Measurements from ENCODE around the gene RANGAP1. TPM values are rescaled to one million over a fixed set of nuclear protein-coding genes. Genes with fewer than 3 reads are reported as not detected.

Gene RANGAP1
- total RNA-seq, 2 experiments from 2014 or later, result 108 to 119 TPM

DNA sequence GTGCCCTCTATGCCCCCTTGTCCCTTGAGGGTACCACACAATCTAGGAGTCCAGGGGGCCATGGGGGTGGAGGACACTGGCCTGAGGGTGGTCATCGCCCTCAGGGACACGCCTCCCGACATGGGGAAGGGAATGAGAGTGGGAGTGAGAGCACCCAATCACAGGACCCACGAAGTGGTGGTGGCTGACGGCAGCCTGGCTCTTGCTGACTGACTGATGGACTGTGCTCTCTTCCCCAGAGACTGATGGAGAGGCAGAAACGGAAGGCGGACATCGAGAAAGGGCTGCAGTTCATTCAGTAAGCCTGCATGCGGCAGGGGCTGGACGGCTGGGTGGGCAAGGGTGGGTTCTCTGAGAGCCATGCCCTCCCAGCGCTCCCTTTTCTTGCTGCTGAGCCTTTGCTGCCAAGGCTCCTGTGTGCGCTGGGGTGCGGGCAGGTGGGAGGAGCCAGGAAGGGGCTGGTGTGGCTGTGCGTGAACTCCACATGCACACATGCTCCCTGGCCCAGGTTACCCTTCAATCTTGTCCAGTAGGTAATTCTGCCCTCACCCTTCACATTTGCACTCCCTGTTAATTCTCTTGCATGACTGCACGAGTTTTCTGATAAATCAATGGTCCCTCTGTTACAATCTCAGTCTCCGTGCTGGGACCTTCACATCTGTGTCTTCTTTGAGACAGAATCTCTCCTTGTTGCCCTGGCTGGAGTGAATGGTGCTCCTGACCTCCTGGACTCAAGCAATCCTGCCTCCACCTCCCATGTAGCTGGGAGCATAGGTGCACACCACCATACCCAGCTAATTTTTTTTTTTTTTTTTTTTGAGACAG is 34.6 kb upstream of the RANGAP1 start:
- Histone ChIP-seq H3K4me3 (ENCODE audit: low read depth, low read length, poor library complexity, severe bottlenecking) (no peak overlapping the region), H3K79me2 (ENCODE audit: insufficient read depth, low read depth, low read length) (peaks cover 14% of the 10 kb centered on the region; the same call in 1 of the 2 replicates), H3K9me2 (ENCODE audit: insufficient read depth, low read length) (no peaks in the 10 kb centered on the region), H2AFZ (ENCODE audit: low read length) (no peak overlapping the region), H3K4me1 (ENCODE audit: insufficient read depth, low read length, poor library complexity, severe bottlenecking) (no peaks in the 10 kb centered on the region), H3K9me3 (ENCODE audit: low read length) (no peaks in the 10 kb centered on the region), H3K4me2 (ENCODE audit: low read length) (no peak overlapping the region), H4K20me1 (ENCODE audit: insufficient read depth, low read length) (no peaks in the 10 kb centered on the region), H3K36me3 (ENCODE audit: insufficient read depth, low read length) (peaks cover 53% of the 10 kb centered on the region), H3K27ac (ENCODE audit: low read depth, low read length, poor library complexity, severe bottlenecking) (no peak overlapping the region)
- ChIA-PET CTCF (ENCODE audit: unreplicated experiment) (interaction anchor here (0.6 kb wide), 1 partner anchor 84 kb away, joined by 4 read pairs; no protein-coding TSS in a partner anchor), POLR2A (interaction anchor here (0.7 to 0.8 kb wide), 2 partner anchors 24 to 207 kb away, joined by 3 to 4 read pairs; no protein-coding TSS in a partner anchor)
- BruUV-seq (replicated peaks), result no TSS peak
- no peak for DNase-seq (ENCODE audit: low spot score)
- intact Hi-C loops (cut with micrococcal nuclease; ENCODE audit: unreplicated experiment), result no loop called here
- no peak for TF ChIP-seq EZH2phosphoT487 (IDR thresholded peaks at IDR 0.05; ENCODE audit: borderline replicate concordance, low read depth, low read length)
- TF ChIP-seq, protein P1, sequence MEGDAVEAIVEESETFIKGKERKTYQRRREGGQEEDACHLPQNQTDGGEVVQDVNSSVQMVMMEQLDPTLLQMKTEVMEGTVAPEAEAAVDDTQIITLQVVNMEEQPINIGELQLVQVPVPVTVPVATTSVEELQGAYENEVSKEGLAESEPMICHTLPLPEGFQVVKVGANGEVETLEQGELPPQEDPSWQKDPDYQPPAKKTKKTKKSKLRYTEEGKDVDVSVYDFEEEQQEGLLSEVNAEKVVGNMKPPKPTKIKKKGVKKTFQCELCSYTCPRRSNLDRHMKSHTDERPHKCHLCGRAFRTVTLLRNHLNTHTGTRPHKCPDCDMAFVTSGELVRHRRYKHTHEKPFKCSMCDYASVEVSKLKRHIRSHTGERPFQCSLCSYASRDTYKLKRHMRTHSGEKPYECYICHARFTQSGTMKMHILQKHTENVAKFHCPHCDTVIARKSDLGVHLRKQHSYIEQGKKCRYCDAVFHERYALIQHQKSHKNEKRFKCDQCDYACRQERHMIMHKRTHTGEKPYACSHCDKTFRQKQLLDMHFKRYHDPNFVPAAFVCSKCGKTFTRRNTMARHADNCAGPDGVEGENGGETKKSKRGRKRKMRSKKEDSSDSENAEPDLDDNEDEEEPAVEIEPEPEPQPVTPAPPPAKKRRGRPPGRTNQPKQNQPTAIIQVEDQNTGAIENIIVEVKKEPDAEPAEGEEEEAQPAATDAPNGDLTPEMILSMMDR (conservative IDR thresholded peaks at IDR 0.05; ENCODE audit: low read length), result no peak

- Histone ChIP-seq H3K9me3 (ENCODE audit: low read length) (no peaks in the 10 kb centered on the region), H3K4me3 (ENCODE audit: low read depth, low read length, poor library complexity, severe bottlenecking) (no peak overlapping the region), H4K20me1 (ENCODE audit: insufficient read depth, low read length) (no peaks in the 10 kb centered on the region), H3K4me1 (ENCODE audit: insufficient read depth, low read length, poor library complexity, severe bottlenecking) (no peaks in the 10 kb centered on the region), H3K9me2 (ENCODE audit: insufficient read depth, low read length) (no peaks in the 10 kb centered on the region), H3K27ac (ENCODE audit: low read depth, low read length, poor library complexity, severe bottlenecking) (no peak overlapping the region), H2AFZ (ENCODE audit: low read length) (no peak overlapping the region), H3K4me2 (ENCODE audit: low read length) (no peak overlapping the region), H3K79me2 (ENCODE audit: insufficient read depth, low read depth, low read length) (peaks cover 51% of the 10 kb centered on the region; the same call in 1 of the 2 replicates), H3K36me3 (ENCODE audit: insufficient read depth, low read length) (peaks cover 24% of the 10 kb centered on the region; the same call in 1 of the 2 replicates)
- TF ChIP-seq EZH2phosphoT487 (IDR thresholded peaks at IDR 0.05; ENCODE audit: borderline replicate concordance, low read depth, low read length), result no peak
- TF ChIP-seq, protein P1 (conservative IDR thresholded peaks at IDR 0.05; ENCODE audit: low read length), result no peak
- DNase-seq (ENCODE audit: low spot score), result no peak
- intact Hi-C loops (cut with micrococcal nuclease; ENCODE audit: unreplicated experiment), result no loop called here
- CTCF ChIA-PET (ENCODE audit: unreplicated experiment), result no interaction called here
- no TSS peak for BruUV-seq (replicated peaks)
- POLR2A ChIA-PET, result no interaction called here
These were observed 29.6 kb upstream of the RANGAP1 start for GRCh38 chr22:41315586-41315985.

DNA sequence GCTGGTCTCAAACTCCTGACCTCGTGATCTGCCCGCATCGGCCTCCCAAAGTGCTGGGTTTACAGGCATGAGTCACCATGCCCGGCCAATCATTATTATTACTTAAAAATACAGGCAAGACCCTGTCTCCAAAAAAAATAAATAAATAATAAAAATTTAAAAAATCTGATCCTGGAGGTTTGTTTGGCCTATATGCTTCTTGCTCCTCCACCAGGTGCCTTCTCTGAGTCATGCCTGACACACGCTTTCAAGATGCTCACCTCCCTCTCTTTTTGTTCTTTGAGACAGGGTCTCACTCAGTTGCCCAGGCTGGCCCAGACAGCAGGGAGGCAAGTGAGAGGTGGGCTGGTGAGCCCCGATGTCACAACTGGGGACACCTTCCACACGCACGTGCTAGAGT is 28.8 kb upstream of the RANGAP1 start:
- Histone ChIP-seq H3K36me3 (ENCODE audit: insufficient read depth, low read length) (peaks cover 24% of the 10 kb centered on the region), H3K27ac (ENCODE audit: low read depth, low read length, poor library complexity, severe bottlenecking) (no peak overlapping the region), H3K79me2 (ENCODE audit: insufficient read depth, low read depth, low read length) (peaks cover 56% of the 10 kb centered on the region; the same call in 1 of the 2 replicates), H4K20me1 (ENCODE audit: insufficient read depth, low read length) (no peaks in the 10 kb centered on the region), H3K9me2 (ENCODE audit: insufficient read depth, low read length) (no peaks in the 10 kb centered on the region), H3K4me1 (ENCODE audit: insufficient read depth, low read length, poor library complexity, severe bottlenecking) (no peaks in the 10 kb centered on the region), H3K4me3 (ENCODE audit: low read depth, low read length, poor library complexity, severe bottlenecking) (no peak overlapping the region), H2AFZ (ENCODE audit: low read length) (no peak overlapping the region), H3K9me3 (ENCODE audit: low read length) (no peaks in the 10 kb centered on the region), H3K4me2 (ENCODE audit: low read length) (no peak overlapping the region)
- no peak for TF ChIP-seq EZH2phosphoT487 (IDR thresholded peaks at IDR 0.05; ENCODE audit: borderline replicate concordance, low read depth, low read length)
- TF ChIP-seq, protein P1 (conservative IDR thresholded peaks at IDR 0.05; ENCODE audit: low read length), result no peak
- CTCF ChIA-PET (ENCODE audit: unreplicated experiment), result no interaction called here
- intact Hi-C loops (cut with micrococcal nuclease; ENCODE audit: unreplicated experiment), result no loop called here
- DNase-seq (ENCODE audit: low spot score), result no peak
- no TSS peak for BruUV-seq (replicated peaks)
- POLR2A ChIA-PET, result no interaction called here

Data from OCI-LY7 (cell line).